Measurements from ENCODE around the gene TRH.
"Not testable (repeated sequence)": the region's sequence is repeated elsewhere in the genome, so short reads cannot be mapped to it uniquely, and the experiment has no call there.

Gene TRH

GRCh38 chr3:129966876-129967275, 7.6 kb upstream of the TRH start:
- ATAC-seq = no peak

GRCh38 chr3:129967761-129968160, 6.8 kb upstream of the TRH start:
- ATAC-seq = no peak

GRCh38 chr3:129971351-129972052, 3.0 kb upstream of the TRH start:
- ATAC-seq = no peak

- ATAC-seq = no peak
Observed at GRCh38 chr3:129972301-129972700, 2.2 kb upstream of the TRH start.

- ATAC-seq = no peak
Observed at GRCh38 chr3:129973853-129974563, 512 bp upstream of the TRH start.

- ATAC-seq = peak in 1 of 2 donors; percentile 27
Observed at GRCh38 chr3:129974833-129975704, 549 bp downstream of the TRH start.

- no peak for ATAC-seq
Observed at GRCh38 chr3:129975705-129976048, 1.2 kb downstream of the TRH start.

GRCh38 chr3:129976286-129976685, 1.8 kb downstream of the TRH start:
- no peak for ATAC-seq

GRCh38 chr3:129978123-129978522, 3.6 kb downstream of the TRH start:
- ATAC-seq = no peak

- ATAC-seq = no peak
Observed at GRCh38 chr3:129979905-129980304, 5.4 kb downstream of the TRH start.

GRCh38 chr3:129983561-129983960, 9.0 kb downstream of the TRH start:
- no peak for ATAC-seq

- ATAC-seq = no peak
Observed at GRCh38 chr3:129984125-129984524, 9.6 kb downstream of the TRH start.

- no peak for ATAC-seq
Observed at GRCh38 chr3:129985113-129985512, 10.6 kb downstream of the TRH start.

GRCh38 chr3:129988429-129988828, 13.9 kb downstream of the TRH start:
- no peak for ATAC-seq

- ATAC-seq = no peak
Observed at GRCh38 chr3:129989414-129989813, 14.9 kb downstream of the TRH start.

- no peak for ATAC-seq
Observed at GRCh38 chr3:129992781-129993180, 18.3 kb downstream of the TRH start.

GRCh38 chr3:129994883-129995559, 20.5 kb downstream of the TRH start:
- ATAC-seq = no peak

- no peak for ATAC-seq
Observed at GRCh38 chr3:129996073-129996472, 21.6 kb downstream of the TRH start.

GRCh38 chr3:129999176-129999575, 24.7 kb downstream of the TRH start:
- ATAC-seq = not testable (repeated sequence)

- peak; percentile 51 to 75 for ATAC-seq
Observed at GRCh38 chr3:130002666-130003598, 28.4 kb downstream of the TRH start.

GRCh38 chr3:130010556-130010955, 36.0 kb downstream of the TRH start:
- no peak for ATAC-seq

GRCh38 chr3:130012108-130012507, 37.6 kb downstream of the TRH start:
- not testable (repeated sequence) for ATAC-seq
